HL-60/S4 treated with retinoic acid at 250 ng/mL for 4 days and 3 days (cell line): ENCODE data around the gene POR.

ENCODE experiments used
- in situ Hi-C: fragments of 300-500 bp; cut with MboI; formaldehyde crosslinking; loops from 2 replicates; pipeline ENCODE4 v1.7.0; 2022; ENCODE audit warnings: low sequenced_read_pairs

The POR gene

GRCh38 chr7:75950111-75950681, 35.2 kb downstream of the POR start:
- in situ Hi-C loops = no loop called here

DNA sequence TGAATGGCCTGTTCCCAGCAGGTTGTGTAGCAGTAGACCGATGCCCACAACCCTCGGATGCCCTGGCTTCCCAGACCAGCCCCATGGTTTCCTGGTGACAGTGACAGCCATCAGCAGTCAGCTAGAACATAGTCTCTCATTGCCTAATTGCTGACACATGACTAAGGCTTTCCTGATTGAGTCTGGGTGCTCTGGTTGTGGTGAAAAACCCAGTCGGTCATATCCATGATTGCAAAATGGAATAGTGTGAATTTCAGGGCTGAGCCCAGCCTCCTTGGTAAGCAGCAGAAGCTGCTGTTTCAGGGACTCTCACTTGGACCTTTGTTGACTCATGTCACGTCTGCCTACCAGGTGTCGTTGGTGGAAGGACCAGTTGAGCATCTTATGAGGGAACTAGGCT, 36.6 kb downstream of the POR start:
- in situ Hi-C loops = no loop called here

- in situ Hi-C loops = no loop called here
Observed at GRCh38 chr7:75953431-75953830, 38.5 kb downstream of the POR start.

GRCh38 chr7:75953931-75954330, 39.0 kb downstream of the POR start:
- in situ Hi-C loops = no loop called here

DNA sequence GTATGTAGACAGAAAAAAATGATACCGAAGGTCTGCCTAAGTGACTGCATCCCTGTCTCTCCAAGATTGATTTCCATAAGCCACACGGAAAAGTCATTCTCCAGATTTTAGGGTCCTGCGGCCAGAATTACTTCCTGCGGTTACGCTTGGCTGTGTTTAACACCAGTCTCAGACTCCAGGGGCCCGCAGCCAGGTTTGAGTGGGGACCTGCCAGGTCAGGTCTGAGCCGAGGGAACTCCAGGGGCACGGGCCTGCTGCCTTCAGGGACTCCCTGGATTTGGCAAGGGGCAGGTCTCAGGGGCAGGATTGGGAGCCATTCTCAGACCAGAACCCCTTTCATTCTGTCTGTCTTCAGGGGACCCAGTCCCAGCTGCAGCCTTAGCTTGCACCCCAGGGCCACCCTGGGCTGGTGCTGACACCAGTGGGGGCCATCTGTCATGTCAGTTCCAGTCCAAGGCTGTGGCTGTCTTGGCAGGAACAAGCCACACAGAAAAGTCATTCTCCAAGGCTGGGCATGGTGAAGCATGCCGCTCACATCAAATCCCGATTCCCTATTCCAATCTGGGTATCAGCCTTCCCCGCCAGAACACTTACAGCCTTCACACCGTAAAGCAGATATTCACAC, 40.5 kb downstream of the POR start:
- in situ Hi-C loops = no loop called here

- in situ Hi-C loops = no loop called here
Observed at GRCh38 chr7:75957021-75957736, 42.2 kb downstream of the POR start.

DNA sequence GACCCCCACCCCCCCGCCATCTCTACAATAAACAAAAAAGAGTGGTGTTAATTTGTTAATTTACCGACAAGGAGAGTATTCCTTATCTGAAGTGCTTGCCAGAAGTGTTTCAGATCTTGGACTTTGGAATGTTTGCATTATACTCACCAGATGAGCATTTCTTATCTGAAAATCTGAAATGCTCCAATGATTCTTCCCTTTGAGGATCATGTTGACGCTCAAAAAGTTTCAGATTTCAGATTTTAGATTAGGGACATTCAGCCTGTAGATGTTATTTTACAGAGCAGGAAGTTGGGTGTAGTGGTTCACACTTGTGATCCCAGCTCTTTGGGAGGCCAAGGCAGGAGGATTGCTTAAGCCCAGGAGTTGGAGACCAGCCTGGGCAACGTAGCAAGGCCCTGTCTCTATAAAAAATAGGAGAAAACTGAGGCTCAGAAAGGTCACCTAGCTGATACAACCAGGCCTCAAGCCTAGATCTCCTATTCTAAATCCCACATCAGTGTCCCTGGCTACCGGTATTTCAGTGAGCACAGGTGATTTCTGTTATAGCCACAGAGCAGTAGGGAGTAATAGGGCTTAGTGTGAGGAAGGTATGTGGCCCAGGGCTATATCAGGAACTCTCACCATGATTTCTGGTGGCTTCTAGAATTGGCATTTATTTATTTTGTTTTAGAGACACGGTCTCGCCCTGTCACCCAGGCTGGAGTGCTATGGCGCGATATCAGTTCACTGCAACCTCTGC, 44.0 kb downstream of the POR start:
- in situ Hi-C loops = no loop called here

- in situ Hi-C loops = no loop called here
Observed at GRCh38 chr7:75960372-75960771, 45.4 kb downstream of the POR start.

GRCh38 chr7:75961218-75961617, 46.3 kb downstream of the POR start:
- in situ Hi-C loops = no loop called here

- in situ Hi-C loops = no loop called here
Observed at GRCh38 chr7:75962607-75963380, 47.8 kb downstream of the POR start.

DNA sequence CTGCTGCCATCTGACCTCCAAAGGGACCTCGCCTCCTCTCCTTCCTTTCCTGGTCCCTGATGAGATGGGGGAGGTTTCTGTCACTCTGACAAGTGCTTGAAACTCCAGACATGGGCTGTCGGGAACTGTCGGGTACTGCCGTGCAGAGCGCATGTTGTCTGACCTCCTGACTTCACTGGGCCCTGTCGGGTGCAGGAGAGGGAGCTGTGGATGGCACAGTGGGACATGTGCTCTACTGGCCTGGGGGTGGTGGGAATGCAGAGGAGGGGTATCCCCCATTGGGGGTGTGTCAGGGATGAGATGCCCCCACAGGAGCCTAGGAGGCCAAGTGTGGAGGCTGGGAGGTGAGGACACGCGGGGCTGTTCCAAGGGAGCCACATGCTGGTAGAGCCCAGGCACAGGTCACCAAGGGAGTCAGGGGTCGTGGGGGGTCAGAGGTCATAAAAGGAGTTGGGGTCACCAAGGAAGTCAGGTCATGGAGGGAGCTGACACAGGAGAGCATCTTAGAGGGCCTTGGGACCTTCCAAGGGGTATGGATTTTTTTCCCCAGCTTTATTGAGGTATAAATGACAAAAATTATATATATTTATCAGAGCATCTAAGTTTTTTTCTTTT, 48.5 kb downstream of the POR start:
- in situ Hi-C loops = no loop called here

DNA sequence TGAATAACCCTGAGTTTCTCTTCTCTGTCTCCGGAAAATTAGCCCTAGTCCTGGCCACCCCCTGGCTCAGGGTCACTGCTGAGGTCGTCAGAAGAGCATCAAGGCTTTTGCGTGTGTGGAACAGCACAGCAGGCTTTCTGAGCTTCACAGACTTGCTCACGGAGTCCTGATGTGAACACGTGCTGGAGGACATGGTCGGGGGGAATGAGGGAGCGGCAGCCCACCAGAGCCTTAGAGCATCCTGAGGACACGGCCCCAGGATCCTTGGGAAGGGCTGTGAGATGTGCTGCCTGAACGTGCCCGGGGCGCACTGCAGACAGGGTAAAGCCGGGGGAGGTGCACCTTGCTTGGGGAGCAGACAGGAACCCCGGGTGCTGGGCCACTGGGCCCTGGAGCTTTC, 50.7 kb downstream of the POR start:
- in situ Hi-C loops = no loop called here

GRCh38 chr7:75966190-75966961, 51.4 kb downstream of the POR start:
- in situ Hi-C loops = no loop called here

DNA sequence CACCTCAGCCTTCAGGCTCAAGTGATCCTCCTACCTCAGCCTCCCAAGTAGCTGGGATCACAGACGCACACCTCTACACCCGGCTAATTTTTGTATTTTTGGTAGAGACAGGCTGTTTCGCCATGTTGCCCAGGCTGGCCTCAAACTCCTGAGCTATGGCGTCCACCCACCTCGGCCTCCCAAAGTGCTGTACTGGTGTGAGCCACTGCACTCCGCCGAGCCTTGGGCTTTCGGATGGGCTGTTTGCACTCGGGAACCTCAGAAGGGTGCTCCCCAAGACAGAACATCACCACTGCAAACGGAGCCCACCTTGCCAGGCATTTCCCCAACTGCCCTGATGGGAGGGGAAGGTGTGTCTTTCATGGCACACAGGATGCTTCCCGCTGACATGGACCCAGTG, 52.1 kb downstream of the POR start:
- in situ Hi-C loops = no loop called here

- in situ Hi-C loops = no loop called here
Observed at GRCh38 chr7:75967487-75967997, 52.6 kb downstream of the POR start.

DNA sequence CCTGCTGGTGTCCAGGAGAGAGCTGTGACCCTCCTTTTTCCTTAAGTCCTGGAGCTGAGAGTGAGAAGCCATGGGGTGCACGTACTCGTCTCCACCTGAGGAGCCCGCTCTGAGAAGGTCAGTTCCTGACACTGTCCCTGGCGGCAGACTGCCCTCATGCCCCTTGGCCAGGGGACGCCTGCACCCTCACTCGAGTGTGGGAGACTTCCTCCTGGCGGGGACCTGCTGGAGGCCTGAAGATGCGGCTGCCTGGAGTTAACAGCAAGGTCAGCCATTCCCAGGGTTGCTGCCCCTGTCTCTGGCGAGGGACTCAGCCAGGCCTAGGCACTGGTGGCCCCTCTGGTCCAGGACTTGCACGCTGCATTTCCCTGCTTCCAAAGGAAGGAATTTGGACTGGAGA, 53.1 kb downstream of the POR start:
- in situ Hi-C loops = no loop called here

DNA sequence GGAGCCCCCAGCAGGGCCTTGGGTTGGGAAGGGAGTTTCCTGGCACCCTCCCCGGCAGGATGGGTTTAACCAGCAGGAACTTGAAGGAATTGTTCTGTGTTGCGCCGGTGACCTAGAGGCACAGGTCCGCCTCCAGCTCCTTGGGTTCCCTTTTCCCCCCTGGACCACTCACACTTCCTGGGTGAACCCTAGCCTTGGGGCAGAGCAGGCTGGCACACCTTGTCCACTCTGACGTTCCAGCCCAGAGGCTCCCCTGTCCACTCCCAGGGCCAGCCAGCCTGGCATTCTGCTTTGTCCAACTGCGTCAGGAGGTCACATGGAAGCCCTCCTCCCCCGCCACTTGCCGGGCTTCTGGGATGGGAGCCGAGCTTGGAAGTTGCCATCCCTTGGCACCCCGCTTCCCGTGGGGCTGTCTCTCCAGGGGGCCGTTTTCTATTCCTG, 53.6 kb downstream of the POR start:
- in situ Hi-C loops = no loop called here

DNA sequence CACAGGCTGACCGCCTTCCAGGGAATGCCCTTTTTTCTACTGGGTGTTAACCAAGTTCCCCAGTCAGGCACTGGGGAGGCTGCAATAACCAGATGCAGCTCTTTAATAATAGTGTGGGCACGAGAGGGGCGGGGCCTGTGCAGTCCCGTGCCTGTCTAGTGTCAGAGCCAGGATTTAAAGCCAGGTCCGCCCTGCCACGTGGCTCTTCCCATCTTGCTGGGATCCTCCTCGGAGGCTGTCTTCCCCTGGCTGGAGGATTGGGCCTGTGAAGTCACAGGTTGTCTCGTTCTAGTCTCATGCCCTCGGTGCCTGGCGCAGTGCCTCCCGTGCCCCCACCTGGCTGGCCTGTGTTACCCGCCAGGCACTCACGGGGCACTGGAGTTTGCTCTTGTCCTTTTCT, 54.2 kb downstream of the POR start:
- in situ Hi-C loops = no loop called here

DNA sequence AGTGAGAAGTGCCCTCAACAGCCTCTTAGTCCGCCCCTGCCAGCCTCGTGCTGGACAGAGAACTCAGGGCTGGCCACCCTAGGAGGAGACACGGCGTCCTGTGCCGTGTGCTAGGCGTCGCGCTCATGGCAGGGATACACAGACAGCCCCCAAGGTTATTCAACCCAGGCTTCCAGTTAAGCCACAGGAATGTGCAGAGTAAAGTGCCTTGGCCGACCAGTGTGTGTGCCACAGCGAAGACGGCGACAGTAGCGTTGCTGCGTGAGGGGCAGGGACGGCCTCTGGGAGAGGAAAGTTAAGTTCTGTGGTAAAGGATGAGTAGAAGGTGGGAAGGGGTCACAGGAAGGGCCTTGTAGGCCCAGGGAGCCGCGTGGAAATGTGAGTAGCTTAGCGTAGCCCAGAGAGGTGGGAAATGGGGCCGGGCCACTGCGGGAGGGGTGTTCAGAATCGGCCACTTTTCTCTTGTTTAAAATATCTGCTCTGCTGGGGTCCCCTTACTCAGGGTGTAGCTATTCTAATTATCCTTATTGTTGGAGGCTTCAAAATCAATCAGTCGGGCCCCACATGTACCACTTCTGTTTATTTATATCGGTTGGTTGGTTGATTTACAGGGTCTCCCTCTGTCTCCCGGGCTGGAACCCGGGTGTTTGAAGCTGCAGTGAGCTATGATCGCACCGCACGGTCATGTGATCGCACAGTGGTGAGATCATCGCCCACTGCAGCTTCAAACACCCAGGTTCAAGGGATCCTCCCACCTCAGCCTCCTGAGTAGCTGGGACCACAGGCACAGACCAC, 54.9 kb downstream of the POR start:
- in situ Hi-C loops = no loop called here
